IPS-20b (cell line): ENCODE results near the gene GNE.
A peak's percentile ranks its signal among the peaks of the same experiment; 100 is the strongest.
"Not testable (repeated sequence)": the region's sequence is repeated elsewhere in the genome, so short reads cannot be mapped to it uniquely, and the experiment has no call there.

Experiments used
- H3K27ac ChIP-seq: one replicate; pipeline ENCODE4 v1.5.1; 2013; ENCODE audit warnings: low read length
- H3K27me3 ChIP-seq: 2 replicates; pipeline ENCODE4 v1.6.1; 2013; ENCODE audit warnings: mild to moderate bottlenecking, low read length, inconsistent platforms; ENCODE audit not compliant: insufficient read depth
- H3K36me3 ChIP-seq: 2 replicates; pipeline ENCODE4 v1.6.1; 2013; ENCODE audit warnings: low read depth, mild to moderate bottlenecking, inconsistent platforms, low read length, moderate library complexity; ENCODE audit not compliant: insufficient read depth
- H3K4me1 ChIP-seq: 2 replicates; pipeline ENCODE4 v1.6.1; 2013; ENCODE audit warnings: mild to moderate bottlenecking, control low read depth, inconsistent platforms, low read length, moderate library complexity; ENCODE audit not compliant: insufficient read depth
- H3K4me3 ChIP-seq: 2 replicates; pipeline ENCODE4 v1.5.1; 2013; ENCODE audit warnings: mild to moderate bottlenecking, low read length, inconsistent platforms
- H3K9ac ChIP-seq: 2 replicates; pipeline ENCODE4 v1.6.1; 2013; ENCODE audit warnings: low read depth, mild to moderate bottlenecking, inconsistent platforms, low read length, moderate library complexity
- H3K9me3 ChIP-seq: 2 replicates; pipeline ENCODE4 v1.6.1; 2013; ENCODE audit warnings: mild to moderate bottlenecking, low read depth, low read length, inconsistent platforms; ENCODE audit not compliant: insufficient read depth

Gene GNE

DNA sequence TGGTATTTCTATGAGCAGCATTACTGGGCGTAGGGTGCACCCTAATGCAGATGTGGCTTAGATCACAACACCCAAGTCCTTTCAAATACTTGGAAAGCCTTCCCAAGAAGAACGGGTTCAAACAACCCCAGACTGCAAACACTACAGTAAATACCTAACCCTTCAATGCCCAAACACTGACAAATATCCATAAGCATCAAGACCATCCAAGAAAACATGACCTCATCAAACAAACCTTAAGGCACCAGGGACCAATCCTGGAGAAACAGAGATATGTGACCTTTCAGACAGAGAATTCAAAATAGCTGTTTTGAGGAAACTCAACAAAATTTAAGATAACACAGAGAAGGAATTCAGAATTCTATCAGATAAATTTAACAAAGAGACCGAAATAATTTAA lies 83.0 kb downstream of the GNE start:
- not testable (repeated sequence) for H3K27me3 ChIP-seq, H3K4me3 ChIP-seq, H3K36me3 ChIP-seq

DNA sequence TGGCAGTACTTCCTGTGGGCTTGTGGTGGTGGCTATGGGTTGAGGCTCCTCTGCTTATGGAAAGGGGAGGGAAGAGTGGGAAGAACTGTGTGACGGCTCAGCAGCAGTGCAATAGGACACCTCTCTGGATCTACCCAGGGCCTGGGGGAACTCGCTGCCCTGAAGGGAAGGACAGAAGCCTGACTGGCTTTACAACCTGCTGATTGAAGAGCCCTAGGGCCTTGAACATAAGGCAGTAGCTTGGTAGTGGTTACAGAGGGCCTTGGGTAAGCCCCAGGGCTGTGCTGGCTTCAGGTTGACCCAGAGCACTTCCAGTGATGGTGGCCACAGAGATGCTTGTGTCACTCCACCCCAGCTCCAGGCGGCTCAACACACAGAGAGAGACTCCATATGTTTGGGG lies 83.5 kb downstream of the GNE start:
- no peaks in the 10 kb centered on the region for H3K9me3 ChIP-seq
- no peaks in the 10 kb centered on the region for H3K27me3 ChIP-seq
- H3K36me3 ChIP-seq = no peaks in the 10 kb centered on the region
- no peak overlapping the region for H3K9ac ChIP-seq
- H3K27ac ChIP-seq = no peak overlapping the region
- no peak overlapping the region for H3K4me3 ChIP-seq
- H3K4me1 ChIP-seq = no peaks in the 10 kb centered on the region

More for the DNA sequence above, 83.0 kb downstream of the GNE start:
- H3K9me3 ChIP-seq, H3K4me1 ChIP-seq, H3K9ac ChIP-seq, H3K27ac ChIP-seq: not testable (repeated sequence)

DNA sequence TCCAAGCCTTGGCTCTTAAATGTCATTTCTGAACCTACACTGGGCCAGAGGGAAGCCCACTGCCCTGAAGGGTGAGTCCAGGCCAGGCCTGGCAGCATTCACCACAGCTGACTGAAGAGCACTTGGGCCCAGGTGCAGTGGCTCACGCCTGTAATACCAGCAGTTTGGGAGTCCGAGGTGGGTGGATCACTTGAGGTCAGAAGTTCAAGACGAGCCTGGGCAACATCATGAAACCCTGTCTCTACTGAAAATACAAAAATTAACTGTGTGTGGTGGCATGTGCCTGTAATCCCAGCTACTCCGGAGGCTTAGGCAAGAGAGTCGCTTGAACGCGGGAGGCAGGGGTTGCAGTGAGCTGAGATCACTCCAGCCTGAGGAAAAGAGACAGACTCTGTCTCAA lies 84.0 kb downstream of the GNE start:
- H3K27ac ChIP-seq = no peak overlapping the region
- no peaks in the 10 kb centered on the region for H3K4me1 ChIP-seq
- H3K36me3 ChIP-seq = no peaks in the 10 kb centered on the region
- no peak overlapping the region for H3K4me3 ChIP-seq
- no peaks in the 10 kb centered on the region for H3K9me3 ChIP-seq
- no peak overlapping the region for H3K9ac ChIP-seq
- no peaks in the 10 kb centered on the region for H3K27me3 ChIP-seq

DNA sequence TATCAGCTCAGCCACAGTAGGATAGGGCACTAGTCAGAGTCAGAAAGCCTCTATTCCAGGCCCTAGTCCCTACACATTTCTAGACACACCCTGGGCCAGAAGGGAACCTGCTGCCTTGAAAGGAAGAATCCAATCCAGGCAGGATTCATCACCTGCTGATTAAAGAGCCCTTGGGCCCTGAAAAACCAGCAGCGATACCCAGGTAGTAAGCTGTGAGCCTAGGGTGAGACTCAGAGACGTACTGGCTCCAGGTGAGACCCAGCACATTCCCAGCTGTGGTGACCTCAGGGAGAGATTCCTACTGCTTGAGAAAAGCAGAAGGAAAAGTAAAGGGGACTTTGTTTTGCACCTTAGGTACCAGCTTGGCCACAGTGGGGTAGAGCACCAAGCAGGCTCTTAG lies 84.4 kb downstream of the GNE start:
- no peak overlapping the region for H3K4me3 ChIP-seq
- no peaks in the 10 kb centered on the region for H3K27me3 ChIP-seq
- no peaks in the 10 kb centered on the region for H3K36me3 ChIP-seq
- H3K9me3 ChIP-seq = no peaks in the 10 kb centered on the region
- no peak overlapping the region for H3K27ac ChIP-seq
- no peaks in the 10 kb centered on the region for H3K4me1 ChIP-seq
- H3K9ac ChIP-seq = no peak overlapping the region

DNA sequence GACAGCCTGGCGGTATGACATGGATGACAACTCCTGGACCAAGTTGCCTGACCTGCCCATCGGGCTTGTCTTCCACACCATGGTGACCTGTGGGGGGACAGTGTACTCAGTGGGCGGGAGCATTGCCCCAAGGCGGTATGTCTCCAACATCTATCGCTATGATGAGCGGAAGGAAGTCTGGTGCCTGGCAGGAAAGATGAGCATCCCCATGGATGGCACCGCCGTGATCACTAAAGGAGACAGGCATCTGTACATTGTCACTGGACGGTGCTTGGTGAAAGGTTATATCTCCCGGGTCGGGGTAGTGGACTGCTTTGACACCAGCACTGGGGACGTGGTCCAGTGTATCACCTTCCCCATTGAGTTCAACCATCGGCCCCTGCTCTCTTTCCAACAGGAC lies 87.7 kb downstream of the GNE start:
- Histone ChIP-seq H3K4me1 (no peaks in the 10 kb centered on the region), H3K27ac (no peak overlapping the region), H3K27me3 (no peaks in the 10 kb centered on the region), H3K4me3 (no peak overlapping the region), H3K9me3 (no peaks in the 10 kb centered on the region), H3K36me3 (no peaks in the 10 kb centered on the region), H3K9ac (no peak overlapping the region)

DNA sequence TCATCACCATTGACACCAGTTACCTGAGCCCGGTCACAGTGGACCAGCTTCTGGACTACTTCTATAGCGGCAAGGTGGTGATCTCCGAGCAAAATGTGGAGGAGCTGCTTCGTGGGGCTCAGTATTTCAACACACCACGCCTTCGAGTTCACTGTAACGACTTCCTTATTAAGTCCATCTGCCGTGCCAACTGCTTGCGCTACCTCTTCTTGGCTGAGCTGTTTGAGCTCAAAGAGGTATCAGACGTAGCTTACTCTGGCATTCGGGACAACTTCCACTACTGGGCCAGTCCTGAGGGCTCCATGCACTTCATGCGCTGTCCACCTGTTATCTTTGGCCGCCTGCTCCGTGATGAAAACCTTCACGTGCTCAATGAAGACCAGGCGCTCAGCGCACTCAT lies 88.5 kb downstream of the GNE start:
- H3K9ac ChIP-seq = no peak overlapping the region
- H3K27me3 ChIP-seq = no peaks in the 10 kb centered on the region
- no peak overlapping the region for H3K27ac ChIP-seq
- no peaks in the 10 kb centered on the region for H3K36me3 ChIP-seq
- peaks cover 1% of the 10 kb centered on the region; the same call in 1 of the 2 replicates for H3K4me1 ChIP-seq
- H3K9me3 ChIP-seq = no peaks in the 10 kb centered on the region
- no peak overlapping the region for H3K4me3 ChIP-seq

DNA sequence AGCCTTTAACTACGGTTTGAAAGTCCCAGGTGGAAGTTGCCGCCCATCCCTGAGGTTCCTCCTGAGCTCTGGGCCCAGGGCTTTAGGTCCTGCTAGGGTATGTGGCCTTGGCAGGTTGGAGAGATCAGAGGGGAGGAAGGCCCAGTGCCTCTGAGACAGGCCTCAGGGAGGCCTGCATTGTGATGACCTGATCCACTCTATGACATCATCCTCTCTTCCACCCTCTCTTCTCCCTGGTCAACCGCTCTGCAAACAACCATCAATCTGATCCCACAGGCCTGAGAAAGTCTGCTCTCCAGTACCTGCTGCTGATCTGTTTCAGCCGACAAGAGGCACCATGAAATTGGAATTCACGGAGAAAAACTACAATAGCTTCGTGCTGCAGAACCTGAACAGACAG lies 89.1 kb downstream of the GNE start, which contains the start of gene CCIN:
CCIN (plus strand) TSS at position 223 of the 400 bp plus-strand sequence; CDS start at position 338, 115 bp downstream.
- H3K27ac ChIP-seq = no peak within 1 kb of the TSS
- no peaks in the 10 kb centered on the region for H3K27me3 ChIP-seq
- no peak within 1 kb of the TSS for H3K4me3 ChIP-seq
- no peaks in the 10 kb centered on the region for H3K9me3 ChIP-seq
- no peak within 1 kb of the TSS for H3K9ac ChIP-seq
- peaks cover 7% of the 10 kb centered on the region; the same call in 1 of the 2 replicates for H3K4me1 ChIP-seq
- no peaks in the 10 kb centered on the region for H3K36me3 ChIP-seq

DNA sequence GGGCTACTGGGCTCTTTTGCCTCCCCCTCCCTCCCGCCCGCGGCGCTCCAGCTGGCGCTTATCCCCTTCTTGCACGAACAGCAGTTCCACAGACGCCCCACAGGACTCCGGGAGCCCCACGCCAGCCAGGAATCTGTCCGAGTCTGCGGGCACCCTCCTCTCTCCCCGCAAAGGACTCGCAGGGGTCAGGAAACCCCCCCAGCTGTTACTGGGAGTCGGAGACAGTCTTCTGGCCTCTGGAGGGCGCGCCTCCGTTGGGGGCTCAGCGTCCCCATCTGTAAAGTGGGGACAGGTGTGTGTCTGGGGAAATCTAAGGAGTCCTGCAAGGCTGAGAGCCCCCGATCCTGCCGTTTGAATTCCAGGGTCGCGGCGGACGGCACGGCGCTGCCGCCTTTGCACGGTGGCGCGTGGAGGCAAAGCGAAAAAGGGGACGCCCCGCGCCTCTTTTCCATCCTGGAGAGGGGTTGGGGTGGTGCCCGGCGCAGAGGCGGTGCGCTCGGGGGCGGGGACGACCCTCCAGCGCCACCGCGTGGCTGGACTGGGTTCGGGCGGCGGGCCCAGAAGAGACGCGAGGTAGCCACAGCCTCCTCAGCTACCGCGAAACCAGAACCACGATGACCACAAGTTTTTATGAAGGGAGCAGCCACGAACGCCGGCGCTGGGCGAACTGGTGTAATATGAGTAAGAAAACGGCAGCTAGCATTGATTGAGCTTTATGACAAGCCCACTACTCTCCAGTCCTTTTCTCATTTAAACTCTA lies 91.9 kb downstream of the GNE start:
- no peaks in the 10 kb centered on the region for H3K36me3 ChIP-seq
- no peak overlapping the region for H3K9ac ChIP-seq
- H3K4me1 ChIP-seq = peaks cover 23% of the 10 kb centered on the region; the same call in 1 of the 2 replicates
- peak overlapping the region; percentile 68; the same call in 1 of the 2 replicates for H3K4me3 ChIP-seq
- H3K27ac ChIP-seq = no peak overlapping the region
- no peaks in the 10 kb centered on the region for H3K9me3 ChIP-seq
- H3K27me3 ChIP-seq = no peaks in the 10 kb centered on the region

DNA sequence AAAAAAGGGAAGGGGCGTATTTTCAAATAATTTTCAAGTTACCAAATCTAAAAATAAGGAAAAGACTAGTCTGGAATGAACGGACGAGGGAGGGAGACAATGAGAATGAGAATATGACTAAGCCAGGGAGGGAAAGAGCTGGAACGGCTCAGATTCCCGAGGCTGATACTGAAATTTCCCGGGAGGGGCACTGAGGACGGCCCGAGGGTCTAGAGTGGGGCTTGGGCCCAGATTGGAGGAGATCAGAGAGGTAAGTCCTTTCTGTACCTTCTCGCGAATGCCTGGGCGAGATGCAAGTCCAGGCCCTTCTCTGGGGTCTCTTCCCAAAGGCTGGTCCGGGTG lies 92.5 kb downstream of the GNE start:
- Histone ChIP-seq H3K27ac (no peak overlapping the region), H3K27me3 (no peaks in the 10 kb centered on the region), H3K9ac (no peak overlapping the region), H3K36me3 (no peaks in the 10 kb centered on the region), H3K4me3 (no peak overlapping the region; the same call in 1 of the 2 replicates), H3K9me3 (no peaks in the 10 kb centered on the region), H3K4me1 (peaks cover 23% of the 10 kb centered on the region; the same call in 1 of the 2 replicates)

DNA sequence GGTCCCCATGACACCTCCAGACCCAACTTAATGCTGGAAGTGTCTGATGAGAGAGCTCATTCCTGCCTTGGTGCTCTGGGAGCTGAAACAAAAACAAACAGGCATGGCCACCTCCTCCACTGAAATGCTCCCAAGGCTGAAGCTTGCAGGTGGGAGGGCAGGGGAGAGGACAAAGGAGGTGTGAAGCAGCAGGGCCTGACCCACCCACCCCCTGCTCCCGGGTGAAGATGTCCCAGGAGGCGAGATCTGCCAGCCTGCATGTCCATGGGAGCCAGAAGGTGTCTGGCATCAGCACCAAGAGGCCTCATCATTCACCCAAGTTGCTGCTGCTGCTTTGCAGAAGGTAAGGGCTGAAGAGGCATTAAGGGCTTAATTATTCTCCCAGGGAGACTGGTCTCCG lies 93.3 kb downstream of the GNE start:
- Histone ChIP-seq H3K9me3 (no peaks in the 10 kb centered on the region), H3K36me3 (no peaks in the 10 kb centered on the region), H3K4me1 (peaks cover 23% of the 10 kb centered on the region; the same call in 1 of the 2 replicates), H3K9ac (no peak overlapping the region), H3K27ac (no peak overlapping the region), H3K27me3 (no peaks in the 10 kb centered on the region), H3K4me3 (no peak overlapping the region)
